Keratinocyte (primary cell): ENCODE measurements around the gene SH3RF1. TPM values are rescaled to one million over a fixed set of nuclear protein-coding genes. Genes with fewer than 3 reads are reported as not detected.

Experiments used
- DNase-seq: peaks from one replicate; pipeline ENCODE4 v3.0.0-alpha.2; 2011; ENCODE audit warnings: low read depth, missing footprints, low spot score
- FAIRE-seq: peaks from 2 replicates; lab custom pipeline; 2011; peaks lifted over from hg19 to GRCh38; lab: Jason Lieb, UNC
- H2AFZ ChIP-seq: 2 replicates; pipeline ENCODE4 v1.6.0; 2012; ENCODE audit warnings: low read length, control low read depth, inconsistent platforms; ENCODE audit not compliant: control insufficient read depth
- H3K27ac ChIP-seq: 2 replicates; pipeline ENCODE4 v1.5.1; 2011; ENCODE audit warnings: low read length; ENCODE audit not compliant: control insufficient read depth, insufficient read depth
- H3K27me3 ChIP-seq: 3 replicates; pipeline ENCODE4 v1.6.0; 2011; ENCODE audit warnings: low read length; ENCODE audit not compliant: control insufficient read depth, insufficient read depth; ENCODE audit errors: extremely low read depth
- H3K36me3 ChIP-seq, 2 experiments: 2 replicates in 1 of 2; 3 replicates in 1 of 2; pipeline ENCODE4 v1.5.1; 2011; ENCODE audit warnings: low read length in 2 of 2, mild to moderate bottlenecking in 1 of 2; ENCODE audit not compliant: control insufficient read depth in 2 of 2, insufficient read depth in 2 of 2; ENCODE audit errors: extremely low read depth in 1 of 2
- H3K4me1 ChIP-seq: 3 replicates; pipeline ENCODE4 v1.5.1; 2011; ENCODE audit warnings: low read length; ENCODE audit not compliant: control insufficient read depth, insufficient read depth; ENCODE audit errors: extremely low read depth
- H3K4me2 ChIP-seq: 3 replicates; pipeline ENCODE4 v1.6.0; 2011; ENCODE audit warnings: low read depth, low read length; ENCODE audit not compliant: control insufficient read depth, insufficient read depth; ENCODE audit errors: extremely low read depth
- H3K4me3 ChIP-seq, 3 experiments: fragments of 200-600 bp in 1 of 3; sonication (generic) in 1 of 3; 2 replicates in 2 of 3; 3 replicates in 1 of 3; pipeline ENCODE4 v1.5.1; 2011 to 2016; ENCODE audit warnings: low read length in 3 of 3, mild to moderate bottlenecking in 3 of 3, control low read depth in 2 of 3, inconsistent platforms in 1 of 3, low read depth in 1 of 3, mixed read lengths in 1 of 3, mixed run types in 1 of 3, moderate library complexity in 1 of 3; ENCODE audit not compliant: control insufficient read depth in 2 of 3, insufficient read depth in 2 of 3; ENCODE audit errors: extremely low read depth in 1 of 3
- H3K79me2 ChIP-seq: 2 replicates; pipeline ENCODE4 v1.6.0; 2012; ENCODE audit warnings: low read length; ENCODE audit not compliant: control insufficient read depth, insufficient read depth
- H3K9ac ChIP-seq: 3 replicates; pipeline ENCODE4 v1.6.0; 2011; ENCODE audit warnings: low read length; ENCODE audit not compliant: control insufficient read depth, insufficient read depth; ENCODE audit errors: extremely low read depth
- H3K9me1 ChIP-seq: 3 replicates; pipeline ENCODE4 v1.6.0; 2011; ENCODE audit warnings: low read length; ENCODE audit not compliant: control insufficient read depth, insufficient read depth; ENCODE audit errors: extremely low read depth
- H3K9me3 ChIP-seq: 2 replicates; pipeline ENCODE4 v1.5.1; 2012; ENCODE audit warnings: low read depth, low read length; ENCODE audit not compliant: control insufficient read depth
- H4K20me1 ChIP-seq: 3 replicates; pipeline ENCODE4 v1.6.0; 2011; ENCODE audit warnings: low read length; ENCODE audit not compliant: control insufficient read depth, insufficient read depth; ENCODE audit errors: extremely low read depth
- CTCF ChIP-seq, 3 experiments: IDR thresholded peaks in 1 of 3; conservative IDR thresholded peaks in 1 of 3; optimal IDR thresholded peaks in 1 of 3; 2 replicates in 2 of 3; 3 replicates in 1 of 3; pipeline versions ENCODE3 to v1.5.1; 2011; ENCODE audit warnings: low read length in 3 of 3, mild to moderate bottlenecking in 3 of 3, moderate library complexity in 2 of 3, control low read depth in 1 of 3, inconsistent platforms in 1 of 3; ENCODE audit not compliant: insufficient read depth in 2 of 3; ENCODE audit errors: extremely low read depth in 1 of 3
- EZH2 ChIP-seq: IDR thresholded peaks from one replicate; pipeline ENCODE4 v1.6.1; 2012; ENCODE audit warnings: inconsistent platforms, mild to moderate bottlenecking, low read length, moderate library complexity
- dilution Hi-C: fragments of 300-500 bp; cut with MboI; formaldehyde crosslinking; loops from one replicate; pipeline ENCODE4 v1.7.0; 2020; ENCODE audit warnings: low sequenced_read_pairs; ENCODE audit not compliant: extremely low pct_ligation_motif_present
- polyA plus RNA-seq, 5 experiments: library from polyadenylated mRNA; depleted of rRNA in 3 of 5; stranded (reverse) in 3 of 5; stranded (forward) in 1 of 5; unstranded in 1 of 5; fragments of >200 nt; gene quantifications; 1 replicate in 1 of 5; 2 replicates in 3 of 5; 3 replicates in 1 of 5; pipeline versions ENCODE4 v1.2.1 to v1.2.3, GENCODE V29; 2011 to 2012; ENCODE audit warnings: missing spikeins in 2 of 5, low read depth in 1 of 5, low replicate concordance in 1 of 5

SH3RF1 gene
- polyA plus RNA-seq, 1 donor (not counting 4 experiments of a cell fraction or from before 2014, with no cell fraction given) = 9.5 TPM

DNA sequence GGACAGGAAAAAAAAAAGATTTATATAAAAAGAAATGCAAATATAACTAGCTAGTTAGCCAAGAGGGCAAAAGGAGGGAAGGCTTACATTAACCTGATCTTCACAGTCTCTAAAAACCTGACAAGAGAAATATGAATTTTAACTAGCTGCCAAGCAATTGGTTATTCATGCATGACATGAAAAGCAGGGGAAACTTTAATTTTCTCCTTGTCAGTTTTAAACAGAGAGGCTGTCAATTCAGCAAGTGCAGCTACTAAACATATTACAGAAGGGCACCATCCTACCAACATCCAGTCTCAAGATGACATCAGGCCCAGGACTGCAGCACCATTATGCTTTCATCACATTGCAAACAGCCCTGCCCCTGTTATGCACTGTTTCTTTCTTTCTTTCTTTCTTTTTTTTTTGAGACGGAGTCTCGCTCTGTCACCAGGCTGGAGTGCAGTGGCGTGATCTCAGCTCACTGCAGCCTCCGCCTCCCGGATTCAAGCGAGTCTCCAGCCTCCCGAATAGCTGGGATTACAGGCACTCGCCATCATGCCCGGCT lies 221.8 kb downstream of the SH3RF1 start:
- Histone ChIP-seq H4K20me1 (no peaks in the 10 kb centered on the region), H3K9ac (no peak overlapping the region), H3K9me3 (no peaks in the 10 kb centered on the region), H3K27me3 (no peaks in the 10 kb centered on the region), H3K36me3 (no peaks in the 10 kb centered on the region), H3K4me1 (no peaks in the 10 kb centered on the region), H3K4me2 (no peak overlapping the region), H3K4me3 (no peak overlapping the region), H3K9me1 (no peaks in the 10 kb centered on the region), H3K27ac (no peak overlapping the region), H2AFZ (no peak overlapping the region), H3K79me2 (no peaks in the 10 kb centered on the region)
- TF ChIP-seq EZH2 (no peak), CTCF (optimal IDR thresholded peaks at IDR 0.05 in 1 of 3, IDR thresholded peaks at IDR 0.05 in 1 of 3, conservative IDR thresholded peaks at IDR 0.05 in 1 of 3; ENCODE audit: extremely low read depth in 1 of 3, insufficient read depth in 2 of 3, low read length in 3 of 3) (no peak)
- dilution Hi-C loops = no loop called here
- DNase-seq (no peak), FAIRE-seq (no peak)

DNA sequence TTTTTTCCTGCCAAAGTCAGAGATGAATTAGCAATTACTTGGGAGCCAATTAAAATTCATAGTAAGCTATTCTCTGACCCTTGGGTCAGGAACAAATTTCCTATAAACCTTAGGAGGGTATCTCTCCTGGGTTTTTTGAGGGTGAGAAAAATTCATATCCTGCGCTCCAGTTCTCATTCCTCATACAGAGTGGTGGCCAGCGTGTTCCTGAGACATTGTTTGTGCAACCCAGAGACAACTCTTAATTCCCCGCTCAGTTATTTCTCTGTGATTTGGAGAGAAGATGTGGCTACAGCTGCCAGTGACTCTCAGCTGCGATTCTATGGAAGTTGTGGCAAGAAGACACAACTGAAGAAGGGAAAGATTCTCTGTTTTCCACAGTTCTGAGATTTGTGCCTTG lies 222.8 kb downstream of the SH3RF1 start:
- Histone ChIP-seq H3K9me3 (no peaks in the 10 kb centered on the region), H3K4me2 (no peak overlapping the region), H3K4me1 (no peaks in the 10 kb centered on the region), H3K9me1 (no peaks in the 10 kb centered on the region), H3K79me2 (no peaks in the 10 kb centered on the region), H3K9ac (no peak overlapping the region), H2AFZ (no peak overlapping the region), H4K20me1 (no peaks in the 10 kb centered on the region), H3K4me3 (no peak overlapping the region), H3K36me3 (no peaks in the 10 kb centered on the region), H3K27me3 (no peaks in the 10 kb centered on the region), H3K27ac (no peak overlapping the region)
- TF ChIP-seq CTCF (optimal IDR thresholded peaks at IDR 0.05 in 1 of 3, IDR thresholded peaks at IDR 0.05 in 1 of 3, conservative IDR thresholded peaks at IDR 0.05 in 1 of 3; ENCODE audit: extremely low read depth in 1 of 3, insufficient read depth in 2 of 3, low read length in 3 of 3) (no peak), EZH2 (no peak)
- dilution Hi-C loops = no loop called here
- DNase-seq = no peak
- FAIRE-seq = no peak
